IPS-20b (cell line): ENCODE data around the gene RAB9A.
"Not testable (repeated sequence)": the region's sequence is repeated elsewhere in the genome, so short reads cannot be mapped to it uniquely, and the experiment has no call there.

Source experiments
- H3K27ac ChIP-seq: one replicate; pipeline ENCODE4 v1.5.1; 2013; ENCODE audit warnings: low read length
- H3K27me3 ChIP-seq: 2 replicates; pipeline ENCODE4 v1.6.1; 2013; ENCODE audit warnings: mild to moderate bottlenecking, low read length, inconsistent platforms; ENCODE audit not compliant: insufficient read depth
- H3K36me3 ChIP-seq: 2 replicates; pipeline ENCODE4 v1.6.1; 2013; ENCODE audit warnings: low read depth, mild to moderate bottlenecking, inconsistent platforms, low read length, moderate library complexity; ENCODE audit not compliant: insufficient read depth
- H3K4me1 ChIP-seq: 2 replicates; pipeline ENCODE4 v1.6.1; 2013; ENCODE audit warnings: mild to moderate bottlenecking, control low read depth, inconsistent platforms, low read length, moderate library complexity; ENCODE audit not compliant: insufficient read depth
- H3K4me3 ChIP-seq: 2 replicates; pipeline ENCODE4 v1.5.1; 2013; ENCODE audit warnings: mild to moderate bottlenecking, low read length, inconsistent platforms
- H3K9ac ChIP-seq: 2 replicates; pipeline ENCODE4 v1.6.1; 2013; ENCODE audit warnings: low read depth, mild to moderate bottlenecking, inconsistent platforms, low read length, moderate library complexity
- H3K9me3 ChIP-seq: 2 replicates; pipeline ENCODE4 v1.6.1; 2013; ENCODE audit warnings: mild to moderate bottlenecking, low read depth, low read length, inconsistent platforms; ENCODE audit not compliant: insufficient read depth

Gene RAB9A, protein sequence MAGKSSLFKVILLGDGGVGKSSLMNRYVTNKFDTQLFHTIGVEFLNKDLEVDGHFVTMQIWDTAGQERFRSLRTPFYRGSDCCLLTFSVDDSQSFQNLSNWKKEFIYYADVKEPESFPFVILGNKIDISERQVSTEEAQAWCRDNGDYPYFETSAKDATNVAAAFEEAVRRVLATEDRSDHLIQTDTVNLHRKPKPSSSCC

DNA sequence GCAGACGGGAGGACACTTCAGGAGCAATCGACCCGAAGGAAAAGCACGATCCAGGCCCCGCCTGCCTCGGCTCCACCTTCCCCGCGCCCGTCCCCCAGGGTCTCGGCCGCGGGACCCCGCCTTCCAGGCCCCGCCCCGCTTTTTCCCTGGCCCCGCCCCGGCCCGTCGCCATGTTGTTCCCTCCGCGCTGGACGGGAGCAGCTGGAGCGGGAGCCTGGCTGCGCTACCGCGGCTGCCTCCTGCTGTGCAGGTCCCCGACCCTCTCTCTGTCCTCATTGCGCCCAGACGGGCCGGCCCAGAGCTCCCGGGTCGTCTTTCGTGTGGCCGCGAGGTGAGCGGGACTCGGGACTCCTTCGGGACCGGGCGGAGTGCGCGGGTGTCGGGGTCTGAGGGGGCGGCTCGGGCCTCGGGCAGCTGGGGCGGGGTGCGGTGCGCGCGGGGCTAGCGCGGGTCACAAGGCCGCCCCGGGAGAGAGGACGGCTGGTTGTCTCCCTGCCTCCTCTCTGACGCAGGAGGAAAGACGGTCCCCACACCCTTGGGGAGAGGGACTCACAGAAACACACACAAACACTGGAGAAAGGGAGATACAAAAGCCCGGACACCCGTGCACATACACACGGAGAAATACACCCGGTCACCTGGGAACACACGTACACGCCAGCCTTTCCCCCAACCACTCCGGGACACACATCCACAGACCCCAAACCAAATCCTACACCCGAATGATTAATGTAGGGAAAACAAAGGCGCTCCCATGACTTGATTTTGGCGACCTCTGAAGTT, at the start of gene RAB9A:
RAB9A (plus strand) TSS at position 171 of the 783 bp plus-strand sequence. CDS start 19,619 bp downstream, outside the sequence.
- Histone ChIP-seq H3K4me3 (peak within 1 kb of the TSS; percentile 94), H3K36me3 (no peaks in the 10 kb centered on the region), H3K4me1 (peaks cover 20% of the 10 kb centered on the region), H3K9me3 (no peaks in the 10 kb centered on the region), H3K27me3 (peaks cover 9% of the 10 kb centered on the region), H3K9ac (peak within 1 kb of the TSS; percentile 91), H3K27ac (no peak within 1 kb of the TSS)

DNA sequence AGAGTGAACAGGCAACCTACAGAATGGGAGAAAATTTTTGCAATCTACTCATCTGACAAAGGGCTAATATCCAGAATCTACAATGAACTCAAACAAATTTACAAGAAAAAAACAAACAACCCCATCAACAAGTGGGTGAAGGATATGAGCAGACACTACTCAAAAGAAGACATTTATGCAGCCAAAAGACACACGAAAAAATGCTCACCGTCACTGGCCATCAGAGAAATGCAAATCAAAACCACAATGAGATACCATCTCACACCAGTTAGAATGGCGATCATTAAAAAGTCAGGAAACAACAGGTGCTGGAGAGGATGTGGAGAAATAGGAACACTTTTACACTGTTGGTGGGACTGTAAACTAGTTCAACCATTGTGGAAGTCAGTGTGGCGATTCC, 47.2 kb upstream of the RAB9A start:
- not testable (repeated sequence) for H3K9ac ChIP-seq

DNA sequence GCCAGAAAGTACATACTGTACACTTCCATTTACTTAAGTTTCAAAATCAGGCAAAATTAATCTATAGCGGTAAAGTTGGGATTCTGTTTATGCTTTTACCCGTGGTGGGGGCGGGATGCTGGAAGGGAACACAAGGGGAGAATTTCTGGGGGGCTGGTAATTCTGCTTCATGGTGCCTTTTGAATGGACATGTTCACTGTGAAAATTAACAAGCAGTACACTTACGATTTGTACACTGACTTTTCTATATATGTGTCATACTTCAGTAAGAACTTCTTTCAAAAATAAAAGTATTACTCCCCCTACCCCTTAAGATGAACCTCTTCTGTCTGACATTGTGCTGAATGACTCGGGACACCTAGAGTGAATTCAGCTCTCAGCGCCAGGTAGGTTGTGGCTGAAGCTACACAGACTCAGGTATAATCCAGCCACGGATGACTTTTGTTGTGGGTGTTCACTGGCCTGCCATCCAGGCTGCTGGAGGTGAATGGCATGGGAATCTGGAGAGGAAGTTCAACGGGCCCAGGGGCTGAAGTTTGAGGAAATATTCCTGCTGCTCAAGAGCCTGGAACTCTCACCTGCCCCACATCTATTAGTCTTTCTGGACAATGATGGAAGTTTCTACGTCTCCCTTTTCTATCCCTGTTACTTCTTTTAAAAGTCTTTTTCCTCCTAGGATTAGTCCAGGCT, 43.3 kb upstream of the RAB9A start:
- Histone ChIP-seq H3K4me1 (no peaks in the 10 kb centered on the region), H3K27me3 (no peaks in the 10 kb centered on the region), H3K9ac (peak overlapping the region; percentile 61; the same call in 1 of the 2 replicates), H3K36me3 (no peaks in the 10 kb centered on the region), H3K27ac (no peak overlapping the region), H3K9me3 (no peaks in the 10 kb centered on the region), H3K4me3 (no peak overlapping the region)

More for the DNA sequence above, 47.2 kb upstream of the RAB9A start:
- not testable (repeated sequence) for H3K4me3 ChIP-seq, H3K36me3 ChIP-seq, H3K9me3 ChIP-seq, H3K4me1 ChIP-seq, H3K27me3 ChIP-seq, H3K27ac ChIP-seq

DNA sequence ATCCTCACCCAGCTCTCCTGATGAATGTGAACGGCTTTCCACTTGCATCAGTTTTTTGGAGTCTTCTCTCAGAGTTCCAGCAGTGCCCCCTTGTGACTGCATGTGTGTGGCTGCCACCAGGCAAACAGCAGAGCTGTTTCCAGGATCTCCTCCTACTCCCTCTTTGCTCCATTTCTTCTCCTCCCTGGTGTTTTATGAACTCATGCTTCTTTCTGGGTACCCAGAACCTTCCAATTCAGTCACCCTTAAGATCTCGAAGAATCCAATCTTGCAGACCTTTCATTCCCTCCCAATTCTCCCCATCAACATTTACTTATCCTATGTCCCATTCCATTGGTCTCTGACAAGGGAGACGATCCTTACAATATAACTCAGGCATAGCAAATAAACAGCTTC, 42.8 kb upstream of the RAB9A start:
- no peak overlapping the region for H3K4me3 ChIP-seq
- H3K4me1 ChIP-seq, result no peaks in the 10 kb centered on the region
- peak overlapping the region; percentile 61; the same call in 1 of the 2 replicates for H3K9ac ChIP-seq
- no peaks in the 10 kb centered on the region for H3K27me3 ChIP-seq
- no peaks in the 10 kb centered on the region for H3K9me3 ChIP-seq
- no peak overlapping the region for H3K27ac ChIP-seq
- no peaks in the 10 kb centered on the region for H3K36me3 ChIP-seq

DNA sequence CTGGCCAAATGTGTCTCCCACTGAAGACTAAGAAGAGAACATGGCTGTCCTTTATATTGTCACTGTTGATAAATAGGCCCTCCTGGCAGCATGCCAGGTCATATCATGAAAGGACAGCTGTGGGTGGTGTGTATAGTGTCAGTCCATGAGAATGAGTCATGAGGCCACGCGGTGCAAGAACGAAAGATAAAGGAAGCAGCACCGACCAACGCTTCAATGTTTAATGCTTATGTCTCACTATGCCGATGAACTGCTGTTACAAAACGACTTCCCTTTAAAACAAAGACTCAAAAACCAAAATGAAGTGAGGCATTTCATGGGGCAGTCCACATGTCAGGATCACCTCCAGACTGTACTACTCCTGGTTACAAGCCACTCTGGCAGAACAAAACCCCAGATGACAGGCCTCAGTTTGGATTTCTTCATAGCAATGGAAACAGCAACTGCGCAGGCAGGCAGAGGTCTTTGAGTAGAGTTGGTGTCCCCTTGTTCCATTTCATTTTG, 41.2 kb upstream of the RAB9A start:
- Histone ChIP-seq H3K27ac (no peak overlapping the region), H3K4me1 (no peaks in the 10 kb centered on the region), H3K27me3 (no peaks in the 10 kb centered on the region), H3K9me3 (no peaks in the 10 kb centered on the region), H3K9ac (no peak overlapping the region), H3K4me3 (no peak overlapping the region), H3K36me3 (no peaks in the 10 kb centered on the region)

DNA sequence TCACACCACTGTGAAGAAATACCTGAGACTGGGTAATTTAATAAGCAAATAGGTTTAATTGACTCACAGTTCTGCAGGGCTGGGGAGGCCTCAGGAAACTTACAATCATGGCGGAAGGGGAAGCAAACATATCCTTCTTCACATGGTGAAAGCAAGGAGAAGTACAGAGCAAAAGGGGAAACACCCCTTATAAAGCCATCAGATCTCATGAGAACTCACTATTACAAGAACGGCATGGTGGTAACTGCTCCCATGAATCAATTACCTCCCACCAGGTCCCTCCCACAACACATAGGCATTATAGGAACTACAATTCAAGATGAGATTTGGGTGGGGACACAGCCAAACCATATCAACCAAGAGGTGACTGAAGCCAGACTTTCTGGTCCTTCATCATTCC, 40.6 kb upstream of the RAB9A start:
- not testable (repeated sequence) for H3K9ac ChIP-seq, H3K27me3 ChIP-seq, H3K4me3 ChIP-seq, H3K9me3 ChIP-seq, H3K36me3 ChIP-seq, H3K4me1 ChIP-seq, H3K27ac ChIP-seq

DNA sequence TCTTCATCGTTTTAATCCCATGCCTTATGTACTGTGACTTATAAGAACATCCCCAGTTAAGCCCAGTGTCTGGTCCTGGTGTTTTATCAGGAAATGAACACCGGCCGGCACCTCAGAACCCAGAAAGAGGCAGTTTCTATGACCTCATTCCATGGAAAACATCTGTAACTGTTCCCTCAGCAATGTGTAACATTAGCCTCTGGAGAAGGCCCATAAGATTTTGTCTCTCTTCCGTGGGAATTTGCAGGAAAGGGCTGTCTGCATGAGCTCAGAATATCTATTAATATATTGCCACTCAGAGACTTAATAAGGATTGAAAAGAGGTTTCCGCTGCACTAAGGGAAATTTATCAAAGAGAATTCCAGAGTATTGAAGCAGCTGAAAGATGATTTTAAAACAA, 39.1 kb upstream of the RAB9A start:
- H3K36me3 ChIP-seq, result no peaks in the 10 kb centered on the region
- no peak overlapping the region for H3K9ac ChIP-seq
- no peak overlapping the region for H3K27ac ChIP-seq
- H3K4me1 ChIP-seq, result no peaks in the 10 kb centered on the region
- H3K27me3 ChIP-seq, result no peaks in the 10 kb centered on the region
- no peak overlapping the region for H3K4me3 ChIP-seq
- no peaks in the 10 kb centered on the region for H3K9me3 ChIP-seq

DNA sequence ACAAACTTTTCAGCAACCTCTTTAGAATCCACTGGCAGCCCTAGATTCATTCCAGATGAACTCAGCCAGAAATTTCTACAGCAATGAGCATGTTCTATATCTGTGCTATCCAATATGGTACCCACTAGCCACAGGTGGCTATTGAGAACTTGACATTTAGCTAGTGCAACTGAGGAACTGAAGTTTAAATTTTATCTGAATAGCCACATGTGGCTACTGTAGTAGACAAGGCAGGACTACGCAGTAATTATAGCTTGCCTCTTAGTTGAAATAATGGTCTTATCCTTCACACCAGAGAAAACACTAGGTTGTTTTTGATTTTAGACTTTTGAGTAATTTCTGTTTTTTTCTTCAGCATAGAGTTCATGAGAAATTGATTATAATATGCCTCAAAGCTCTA, 38.6 kb upstream of the RAB9A start:
- H3K27ac ChIP-seq, result no peak overlapping the region
- no peaks in the 10 kb centered on the region for H3K36me3 ChIP-seq
- H3K4me3 ChIP-seq, result no peak overlapping the region
- no peak overlapping the region for H3K9ac ChIP-seq
- no peaks in the 10 kb centered on the region for H3K4me1 ChIP-seq
- no peaks in the 10 kb centered on the region for H3K27me3 ChIP-seq
- H3K9me3 ChIP-seq, result no peaks in the 10 kb centered on the region

DNA sequence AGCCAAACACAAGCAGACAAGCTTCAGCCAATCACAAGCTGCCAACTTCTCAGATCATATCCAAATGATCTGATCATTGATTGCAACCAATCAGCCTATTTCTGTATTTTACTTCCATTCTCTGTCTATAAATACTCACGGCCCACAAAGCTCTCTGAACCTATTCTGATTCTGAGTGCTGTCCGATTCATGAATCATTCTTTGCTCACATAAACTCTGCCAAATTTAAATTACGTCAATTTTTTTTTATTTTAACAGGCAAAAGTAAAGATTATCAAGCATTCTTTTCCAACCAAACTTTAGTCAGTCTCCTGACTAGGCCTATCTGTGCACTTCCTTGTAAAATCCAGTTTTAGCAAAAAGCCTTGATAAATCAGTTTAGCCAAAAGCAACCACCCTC, 37.8 kb upstream of the RAB9A start:
- Histone ChIP-seq H3K9ac (no peak overlapping the region), H3K36me3 (no peaks in the 10 kb centered on the region), H3K27ac (no peak overlapping the region), H3K9me3 (no peaks in the 10 kb centered on the region), H3K4me3 (no peak overlapping the region), H3K4me1 (no peaks in the 10 kb centered on the region), H3K27me3 (no peaks in the 10 kb centered on the region)

DNA sequence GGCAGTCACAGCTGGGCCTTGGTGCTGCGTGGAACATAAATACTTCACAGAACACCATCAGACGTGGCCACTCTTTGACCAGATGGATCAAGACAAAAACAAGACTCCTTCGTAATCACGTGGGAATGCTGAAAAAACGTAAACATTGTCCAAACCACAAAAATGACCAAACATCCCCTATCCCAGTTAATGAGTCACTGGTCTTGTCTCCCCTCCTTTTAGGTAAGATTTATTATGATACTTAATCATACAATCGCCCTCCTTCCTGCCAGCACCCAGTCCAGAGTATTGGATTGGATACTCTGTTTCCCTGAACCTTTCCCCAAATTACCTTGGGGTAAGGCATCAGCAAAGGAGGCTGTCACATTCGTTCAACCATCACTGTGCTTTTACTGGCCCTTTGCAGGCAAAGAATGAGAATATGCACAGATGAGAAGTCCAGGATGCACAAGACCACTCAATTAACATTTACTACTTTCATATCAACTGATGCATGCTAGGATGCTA, 36.6 kb upstream of the RAB9A start:
- H3K9ac ChIP-seq, result peak overlapping the region; percentile 83; the same call in 1 of the 2 replicates
- peak overlapping the region; percentile 62 for H3K27ac ChIP-seq
- no peaks in the 10 kb centered on the region for H3K27me3 ChIP-seq
- no peaks in the 10 kb centered on the region for H3K4me1 ChIP-seq
- H3K4me3 ChIP-seq, result peak overlapping the region; percentile 85
- H3K36me3 ChIP-seq, result no peaks in the 10 kb centered on the region
- no peaks in the 10 kb centered on the region for H3K9me3 ChIP-seq

DNA sequence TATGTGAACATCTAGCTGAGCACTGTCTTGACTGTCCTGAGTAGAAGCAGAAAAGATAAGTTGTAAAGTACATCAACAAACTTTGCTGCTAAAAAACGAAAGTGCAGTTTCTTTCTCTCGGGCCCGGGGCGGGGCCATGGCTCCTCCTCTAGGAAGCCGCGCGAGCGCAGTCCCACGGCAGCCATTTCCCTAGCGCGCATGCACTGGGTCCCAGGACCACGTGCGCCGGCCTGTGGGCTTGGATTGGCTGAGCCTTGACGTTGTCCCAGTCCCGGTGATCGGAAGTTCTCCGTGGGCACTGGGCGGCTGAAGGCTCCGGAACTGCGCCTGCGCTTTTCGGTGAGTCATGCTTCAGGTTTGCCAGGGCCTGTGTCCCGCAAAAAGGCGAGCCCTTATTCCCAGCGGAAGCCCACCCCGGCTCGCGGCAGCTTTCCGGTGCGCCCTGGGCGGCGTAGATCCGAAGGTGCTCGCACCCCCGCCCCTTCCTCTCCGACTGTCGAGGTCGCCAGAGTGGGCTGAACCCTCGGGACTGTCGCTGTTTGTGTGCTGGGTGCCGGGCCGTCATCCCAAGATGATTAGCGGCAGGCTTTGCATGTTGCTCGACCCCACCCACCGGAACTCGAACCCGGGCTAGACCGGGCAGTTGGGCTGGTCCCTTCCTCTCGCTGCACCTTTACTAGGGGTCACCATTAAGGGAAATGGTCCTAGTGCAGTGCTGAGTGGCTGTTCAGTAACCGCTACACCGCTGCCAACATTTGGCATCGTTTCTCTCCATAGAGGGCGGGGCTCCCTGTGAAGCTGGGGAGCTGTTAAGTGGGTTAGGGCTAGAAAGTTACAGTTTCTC, 35.9 kb upstream of the RAB9A start, which contains the start of gene TCEANC:
TCEANC (plus strand) TSS at position 292 of the 844 bp plus-strand sequence. CDS start 9,368 bp downstream, outside the sequence.
- Histone ChIP-seq H3K27ac (peak within 1 kb of the TSS; percentile 62), H3K27me3 (no peaks in the 10 kb centered on the region), H3K9me3 (no peaks in the 10 kb centered on the region)

More for the DNA sequence above, 35.9 kb upstream of the RAB9A start, which contains the start of gene TCEANC:
- H3K4me3 ChIP-seq, result peak within 1 kb of the TSS; percentile 85
- H3K9ac ChIP-seq, result peak within 1 kb of the TSS; percentile 83; the same call in 1 of the 2 replicates
- no peaks in the 10 kb centered on the region for H3K36me3 ChIP-seq
- H3K4me1 ChIP-seq, result no peaks in the 10 kb centered on the region
